ENCODE data around the gene PLEKHN1.

The PLEKHN1 gene

GRCh38 chr1:961132-961669, 5.1 kb upstream of the PLEKHN1 start:
- DNase-seq, result no peak

GRCh38 chr1:962381-963300, 3.6 kb upstream of the PLEKHN1 start:
- no peak for DNase-seq

GRCh38 chr1:963301-963651, 3.0 kb upstream of the PLEKHN1 start:
- no peak for DNase-seq

GRCh38 chr1:963746-964525, 2.3 kb upstream of the PLEKHN1 start:
- DNase-seq, result no peak

GRCh38 chr1:964691-965525, 1.4 kb upstream of the PLEKHN1 start:
- DNase-seq, result no peak

- DNase-seq, result no peak
Measured at GRCh38 chr1:965526-966134, 652 bp upstream of the PLEKHN1 start.

GRCh38 chr1:966704-967300, 520 bp downstream of the PLEKHN1 start:
- DNase-seq, result no peak

GRCh38 chr1:967466-968343, 1.4 kb downstream of the PLEKHN1 start:
- DNase-seq, result no peak

- no peak for DNase-seq
Measured at GRCh38 chr1:969260-969855, 3.1 kb downstream of the PLEKHN1 start.

- DNase-seq, result no peak
Measured at GRCh38 chr1:970242-970972, 4.1 kb downstream of the PLEKHN1 start.

GRCh38 chr1:970973-971730, 4.9 kb downstream of the PLEKHN1 start:
- no peak for DNase-seq

- no peak for DNase-seq
Measured at GRCh38 chr1:971751-972506, 5.6 kb downstream of the PLEKHN1 start.

GRCh38 chr1:972726-973458, 6.6 kb downstream of the PLEKHN1 start:
- no peak for DNase-seq

- DNase-seq, result no peak
Measured at GRCh38 chr1:973459-974292, 7.4 kb downstream of the PLEKHN1 start.

GRCh38 chr1:974293-974640, 8.0 kb downstream of the PLEKHN1 start:
- DNase-seq, result no peak

- no peak for DNase-seq
Measured at GRCh38 chr1:974687-975328, 8.5 kb downstream of the PLEKHN1 start.

Measured in NCI-H446 (cell line).